Measurements from ENCODE around the gene TK1. TPM values are rescaled to one million over a fixed set of nuclear protein-coding genes. Genes with fewer than 3 reads are reported as not detected.

Gene TK1
- total RNA-seq, 4 donors from 2014 or later, result 11.3 to 57.7 (median 34.3) TPM

GRCh38 chr17:78214706-78215061, 27.8 kb upstream of the TK1 start:
- H3K36me3 ChIP-seq, result no peaks in the 10 kb centered on the region
- no peaks in the 10 kb centered on the region for H3K9me3 ChIP-seq
- 17% methylated on average over 4 of the region's 5 CpGs for WGBS, 2 donors
- peaks cover 9 to 25% (median 10%) of the 10 kb centered on the region in 3 donors for H3K4me1 ChIP-seq
- TF ChIP-seq POLR2A (IDR thresholded peaks at IDR 0.05), result no peak
- TF ChIP-seq CTCF (IDR thresholded peaks at IDR 0.05), result no peak
- intact Hi-C loops (cut with DNase I), result no loop called here
- peak overlapping the region in 3 of 4 donors; percentile 62 to 75 (median 73) for H3K27ac ChIP-seq
- DNase-seq, result no peak
- H3K4me3 ChIP-seq, result peak overlapping the region; percentile 60 to 70 (median 66)
- no peaks in the 10 kb centered on the region for H3K27me3 ChIP-seq

- Histone ChIP-seq H3K36me3 (no peaks in the 10 kb centered on the region), H3K27ac (peak within 1 kb of the TSS in 3 of 4 donors; percentile 62 to 75 (median 73)), H3K4me1 (peaks cover 9 to 25% (median 10%) of the 10 kb centered on the region in 3 donors), H3K9me3 (no peaks in the 10 kb centered on the region), H3K27me3 (no peaks in the 10 kb centered on the region), H3K4me3 (peak within 1 kb of the TSS; percentile 60 to 70 (median 66))
- intact Hi-C loops (cut with DNase I), result no loop called here
- TF ChIP-seq POLR2A (IDR thresholded peaks at IDR 0.05), result peak in 1 of 4 donors; percentile 29
- peak in 1 of 6 experiments; percentile 17 for TF ChIP-seq CTCF (IDR thresholded peaks at IDR 0.05)
- WGBS, 2 donors, result 0% methylated on average over 5 of the region's 60 CpGs
- peak; percentile 60 for DNase-seq
These were observed 27.3 kb upstream of the TK1 start, which contains the start of gene BIRC5 for GRCh38 chr17:78214016-78214705. Gene BIRC5, plus strand, starts transcription at chr17:78214253. Its CDS starts 64 bp downstream, at chr17:78214317.

- Histone ChIP-seq H3K9me3 (no peaks in the 10 kb centered on the region), H3K4me1 (peaks cover 9 to 25% (median 10%) of the 10 kb centered on the region in 3 donors), H3K36me3 (peaks cover 0 to 8% (median 0%) of the 10 kb centered on the region in 3 donors), H3K27me3 (no peaks in the 10 kb centered on the region), H3K4me3 (no peak overlapping the region), H3K27ac (no peak overlapping the region)
- TF ChIP-seq CTCF (IDR thresholded peaks at IDR 0.05), result no peak
- TF ChIP-seq POLR2A (IDR thresholded peaks at IDR 0.05), result no peak
- WGBS, 2 donors, result 74 to 82% methylated on average over 11 of the region's 11 CpGs
- intact Hi-C loops (cut with DNase I), result no loop called here
- DNase-seq, result no peak
These were observed 24.2 kb upstream of the TK1 start for GRCh38 chr17:78211032-78211431.

GRCh38 chr17:78210111-78210510, 23.3 kb upstream of the TK1 start:
- H3K27ac ChIP-seq, result no peak overlapping the region
- 70 to 79% methylated on average over 6 to 9 of the region's 10 CpGs for WGBS, 2 donors
- H3K36me3 ChIP-seq, result peaks cover 0 to 17% (median 3%) of the 10 kb centered on the region in 3 donors
- no peak for TF ChIP-seq CTCF (IDR thresholded peaks at IDR 0.05)
- TF ChIP-seq POLR2A (IDR thresholded peaks at IDR 0.05), result no peak
- peaks cover 9 to 18% (median 10%) of the 10 kb centered on the region in 3 donors for H3K4me1 ChIP-seq
- H3K4me3 ChIP-seq, result no peak overlapping the region
- H3K27me3 ChIP-seq, result no peaks in the 10 kb centered on the region
- DNase-seq, result no peak
- intact Hi-C loops (cut with DNase I), result no loop called here
- H3K9me3 ChIP-seq, result no peaks in the 10 kb centered on the region

- H3K4me3 ChIP-seq, result no peak overlapping the region
- no peak overlapping the region for H3K27ac ChIP-seq
- 69 to 70% methylated on average over 3 of the region's 3 CpGs for WGBS, 2 donors
- no peaks in the 10 kb centered on the region for H3K27me3 ChIP-seq
- intact Hi-C loops (cut with DNase I), result no loop called here
- no peak for DNase-seq
- TF ChIP-seq POLR2A (IDR thresholded peaks at IDR 0.05), result no peak
- TF ChIP-seq CTCF (IDR thresholded peaks at IDR 0.05), result no peak
- no peaks in the 10 kb centered on the region for H3K9me3 ChIP-seq
- H3K4me1 ChIP-seq, result peaks cover 0 to 2% (median 0%) of the 10 kb centered on the region in 3 donors
- H3K36me3 ChIP-seq, result peaks cover 5 to 34% (median 5%) of the 10 kb centered on the region in 3 donors
These were observed 21.6 kb upstream of the TK1 start for GRCh38 chr17:78208486-78208885.

All from esophagus squamous epithelium (tissue), 5 donors.